Bronchial epithelial cell (primary cell): ENCODE results near the gene MBD5. TPM values are rescaled to one million over a fixed set of nuclear protein-coding genes. Genes with fewer than 3 reads are reported as not detected.

Experiments
- DNase-seq: peaks from one replicate; pipeline ENCODE4 v3.0.0-alpha.2; 2010; ENCODE audit warnings: low read depth
- FAIRE-seq: peaks from 2 replicates; lab custom pipeline; 2011; peaks lifted over from hg19 to GRCh38; lab: Jason Lieb, UNC
- H3K27me3 ChIP-seq: 2 replicates; pipeline ENCODE4 v1.5.1; 2011; ENCODE audit warnings: low read length; ENCODE audit not compliant: control insufficient read depth, insufficient read depth
- H3K36me3 ChIP-seq: 2 replicates; pipeline ENCODE4 v1.5.1; 2011; ENCODE audit warnings: low read length; ENCODE audit not compliant: control insufficient read depth, insufficient read depth
- H3K4me3 ChIP-seq: 2 replicates; pipeline ENCODE4 v1.5.1; 2011; ENCODE audit warnings: mild to moderate bottlenecking, low read depth, low read length, control low read depth
- CTCF ChIP-seq: IDR thresholded peaks from 2 replicates; pipeline ENCODE4 v1.5.1; 2011; ENCODE audit warnings: mild to moderate bottlenecking, moderate library complexity, low read length, control low read depth, inconsistent platforms; ENCODE audit not compliant: insufficient read depth, severe bottlenecking
- total RNA-seq: library from RNA; depleted of rRNA; stranded (reverse); fragments of >200 nt; gene quantifications from 2 replicates; pipeline ENCODE4 v1.2.1, GENCODE V29; 2014

Gene MBD5
- 5.3 and 9.5 TPM in 2 replicates for total RNA-seq

DNA sequence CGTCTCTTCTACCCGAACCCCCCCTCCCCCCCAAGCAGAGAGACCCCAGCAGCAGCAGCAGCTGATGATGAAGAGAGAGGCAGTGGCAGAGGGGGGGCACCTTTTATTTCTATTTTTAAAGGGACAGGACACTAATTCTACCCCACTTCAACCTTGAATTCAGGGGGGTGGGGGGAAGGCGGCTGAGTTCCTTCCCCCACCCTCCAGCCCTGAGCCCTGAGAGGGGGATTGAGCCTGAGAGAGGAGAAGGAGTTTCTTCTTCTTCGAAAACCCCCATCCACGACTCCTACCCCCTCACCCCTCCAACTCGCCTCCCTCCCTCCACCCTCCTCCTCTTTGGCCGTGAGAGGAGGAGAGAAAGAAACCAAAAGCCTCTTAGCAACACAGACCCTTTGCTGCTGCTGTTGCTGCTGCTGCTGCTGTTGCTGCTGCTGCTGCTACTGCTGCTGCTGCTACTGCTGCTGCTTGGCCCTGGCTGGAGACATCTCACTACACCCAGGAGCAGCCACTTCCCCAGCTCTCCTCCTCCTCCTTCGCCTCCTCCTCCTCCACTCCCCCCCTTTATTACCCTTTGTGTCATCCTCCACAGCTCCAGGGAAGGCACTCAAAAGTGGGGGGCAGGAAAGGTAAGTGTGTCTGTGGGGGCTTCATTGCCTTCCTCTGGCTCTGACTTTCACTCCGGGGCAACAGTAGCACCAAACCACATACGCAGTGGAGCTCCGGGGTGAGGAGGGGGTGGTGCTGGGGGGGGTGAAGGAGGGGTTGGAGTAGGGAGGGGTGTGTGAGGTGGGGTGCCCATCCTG is at the start of gene MBD5:
MBD5 (plus strand) TSS at position 33 of the 803 bp plus-strand sequence.
- Histone ChIP-seq H3K36me3 (no peaks in the 10 kb centered on the region), H3K27me3 (no peaks in the 10 kb centered on the region), H3K4me3 (peak within 1 kb of the TSS; percentile 90)
- no peak for DNase-seq
- no peak for TF ChIP-seq CTCF
- no peak for FAIRE-seq

- TF ChIP-seq CTCF: no peak
- FAIRE-seq: no peak
- DNase-seq: no peak
- Histone ChIP-seq H3K27me3 (no peaks in the 10 kb centered on the region), H3K36me3 (no peaks in the 10 kb centered on the region), H3K4me3 (no peak overlapping the region)
Observed at GRCh38 chr2:147976102-147976501, 44.8 kb upstream of the MBD5 start.

DNA sequence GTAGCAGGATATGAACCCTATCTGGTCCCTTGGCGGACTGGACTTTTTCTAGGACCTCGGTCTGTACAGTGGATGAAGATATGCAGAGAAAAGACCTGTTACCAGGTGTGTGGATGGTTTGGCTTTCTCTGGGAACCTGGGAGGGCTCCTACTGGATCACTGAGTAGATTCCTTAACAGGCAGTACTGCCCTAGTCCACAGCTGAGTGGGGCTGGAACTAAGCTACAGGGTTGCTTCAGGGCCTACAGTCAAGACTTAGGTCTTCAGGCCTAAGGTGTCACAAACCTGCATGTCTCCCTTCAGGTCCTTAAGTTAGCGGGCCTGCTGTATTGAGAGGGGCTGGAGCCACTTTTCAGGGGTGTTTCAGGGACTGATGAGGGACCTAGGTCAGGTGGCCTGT is 43.2 kb upstream of the MBD5 start:
- no peak overlapping the region for H3K4me3 ChIP-seq
- H3K36me3 ChIP-seq: no peaks in the 10 kb centered on the region
- DNase-seq: no peak
- no peak for FAIRE-seq
- no peaks in the 10 kb centered on the region for H3K27me3 ChIP-seq
- TF ChIP-seq CTCF: no peak

GRCh38 chr2:147980940-147981528 is 39.9 kb upstream of the MBD5 start:
- FAIRE-seq (no peak), DNase-seq (no peak)
- Histone ChIP-seq H3K36me3 (no peaks in the 10 kb centered on the region), H3K4me3 (no peak overlapping the region), H3K27me3 (no peaks in the 10 kb centered on the region)
- TF ChIP-seq CTCF: no peak

- FAIRE-seq: no peak
- Histone ChIP-seq H3K4me3 (no peak overlapping the region), H3K27me3 (no peaks in the 10 kb centered on the region), H3K36me3 (no peaks in the 10 kb centered on the region)
- no peak for DNase-seq
- TF ChIP-seq CTCF: no peak
Observed at GRCh38 chr2:147989102-147989501, 31.8 kb upstream of the MBD5 start.
